Measurements from ENCODE around the gene NUP62. TPM values are rescaled to one million over a fixed set of nuclear protein-coding genes. Genes with fewer than 3 reads are reported as not detected.
A peak's percentile ranks its signal among the peaks of the same experiment; 100 is the strongest.

Gene NUP62
- total and polyA plus RNA-seq, 7 donors: 21.1 to 46.8 (median 40.0) TPM

DNA sequence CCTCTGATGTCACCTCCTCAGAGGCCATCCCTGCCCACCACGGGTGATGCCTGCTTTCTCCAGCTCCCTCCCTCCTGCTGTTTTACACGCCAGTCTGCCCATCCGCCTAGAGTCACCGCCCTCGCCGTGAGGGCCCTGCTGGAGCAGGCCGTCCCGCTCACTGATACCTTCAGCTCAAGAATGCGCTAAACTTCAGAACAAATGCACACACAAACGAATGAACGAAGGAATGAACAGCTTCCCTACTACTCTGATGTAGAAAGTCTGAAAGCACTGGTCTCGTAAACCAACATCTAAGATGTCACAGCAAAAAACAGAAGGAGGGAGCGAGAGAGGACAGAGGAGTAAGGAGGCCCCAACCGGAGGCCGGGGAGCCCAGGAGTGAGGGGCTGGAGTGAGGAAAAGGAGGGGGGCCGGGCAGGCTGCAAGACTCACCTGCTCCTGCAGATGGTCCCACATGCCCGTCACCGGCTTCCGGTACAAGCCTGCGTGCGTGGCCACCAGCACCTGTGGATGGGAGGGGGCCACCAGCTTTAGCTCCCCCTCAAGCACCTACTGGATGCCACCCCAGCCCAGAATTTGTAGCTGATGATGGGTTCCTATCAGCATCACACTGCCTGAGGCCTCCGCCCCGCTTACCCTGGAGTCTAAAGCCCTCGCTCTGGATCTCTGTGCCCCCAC lies 65.9 kb downstream of the NUP62 start:
- Histone ChIP-seq H3K27me3 (ENCODE audit: insufficient read depth in 3 of 3, low read length in 2 of 3) (no peaks in the 10 kb centered on the region), H3K4me1 (peaks cover 21% of the 10 kb centered on the region), H3K36me3 (ENCODE audit: insufficient read depth in 1 of 2, low read depth in 1 of 2) (peaks cover 4 to 61% of the 10 kb centered on the region in 2 donors), H3K4me3 (no peak overlapping the region), H3K9me3 (no peaks in the 10 kb centered on the region), H3K27ac (no peak overlapping the region)
- TF ChIP-seq, protein P1, sequence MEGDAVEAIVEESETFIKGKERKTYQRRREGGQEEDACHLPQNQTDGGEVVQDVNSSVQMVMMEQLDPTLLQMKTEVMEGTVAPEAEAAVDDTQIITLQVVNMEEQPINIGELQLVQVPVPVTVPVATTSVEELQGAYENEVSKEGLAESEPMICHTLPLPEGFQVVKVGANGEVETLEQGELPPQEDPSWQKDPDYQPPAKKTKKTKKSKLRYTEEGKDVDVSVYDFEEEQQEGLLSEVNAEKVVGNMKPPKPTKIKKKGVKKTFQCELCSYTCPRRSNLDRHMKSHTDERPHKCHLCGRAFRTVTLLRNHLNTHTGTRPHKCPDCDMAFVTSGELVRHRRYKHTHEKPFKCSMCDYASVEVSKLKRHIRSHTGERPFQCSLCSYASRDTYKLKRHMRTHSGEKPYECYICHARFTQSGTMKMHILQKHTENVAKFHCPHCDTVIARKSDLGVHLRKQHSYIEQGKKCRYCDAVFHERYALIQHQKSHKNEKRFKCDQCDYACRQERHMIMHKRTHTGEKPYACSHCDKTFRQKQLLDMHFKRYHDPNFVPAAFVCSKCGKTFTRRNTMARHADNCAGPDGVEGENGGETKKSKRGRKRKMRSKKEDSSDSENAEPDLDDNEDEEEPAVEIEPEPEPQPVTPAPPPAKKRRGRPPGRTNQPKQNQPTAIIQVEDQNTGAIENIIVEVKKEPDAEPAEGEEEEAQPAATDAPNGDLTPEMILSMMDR (IDR thresholded peaks at IDR 0.05): no peak
- DNase-seq (no peak), ATAC-seq (no peak)
- 90 to 93% (median 91%) methylated on average over 22 to 24 of the region's 24 CpGs for WGBS, 3 donors
- intact Hi-C loops (cut with DNase I): no loop called here

GRCh38 chr19:49862391-49863253 lies 66.7 kb downstream of the NUP62 start:
- Histone ChIP-seq H3K4me3 (no peak overlapping the region), H3K27me3 (ENCODE audit: insufficient read depth in 3 of 3, low read length in 2 of 3) (no peaks in the 10 kb centered on the region), H3K4me1 (peaks cover 19% of the 10 kb centered on the region), H3K36me3 (ENCODE audit: insufficient read depth in 1 of 2, low read depth in 1 of 2) (peaks cover 4 to 69% of the 10 kb centered on the region in 2 donors), H3K9me3 (no peaks in the 10 kb centered on the region), H3K27ac (no peak overlapping the region)
- no peak for ATAC-seq
- intact Hi-C loops (cut with DNase I): no loop called here
- DNase-seq: peak in 1 of 2 donors; percentile 61
- WGBS, 3 donors: 76 to 78% (median 77%) methylated on average over 48 to 49 of the region's 49 CpGs
- TF ChIP-seq, protein P1 (IDR thresholded peaks at IDR 0.05): no peak

DNA sequence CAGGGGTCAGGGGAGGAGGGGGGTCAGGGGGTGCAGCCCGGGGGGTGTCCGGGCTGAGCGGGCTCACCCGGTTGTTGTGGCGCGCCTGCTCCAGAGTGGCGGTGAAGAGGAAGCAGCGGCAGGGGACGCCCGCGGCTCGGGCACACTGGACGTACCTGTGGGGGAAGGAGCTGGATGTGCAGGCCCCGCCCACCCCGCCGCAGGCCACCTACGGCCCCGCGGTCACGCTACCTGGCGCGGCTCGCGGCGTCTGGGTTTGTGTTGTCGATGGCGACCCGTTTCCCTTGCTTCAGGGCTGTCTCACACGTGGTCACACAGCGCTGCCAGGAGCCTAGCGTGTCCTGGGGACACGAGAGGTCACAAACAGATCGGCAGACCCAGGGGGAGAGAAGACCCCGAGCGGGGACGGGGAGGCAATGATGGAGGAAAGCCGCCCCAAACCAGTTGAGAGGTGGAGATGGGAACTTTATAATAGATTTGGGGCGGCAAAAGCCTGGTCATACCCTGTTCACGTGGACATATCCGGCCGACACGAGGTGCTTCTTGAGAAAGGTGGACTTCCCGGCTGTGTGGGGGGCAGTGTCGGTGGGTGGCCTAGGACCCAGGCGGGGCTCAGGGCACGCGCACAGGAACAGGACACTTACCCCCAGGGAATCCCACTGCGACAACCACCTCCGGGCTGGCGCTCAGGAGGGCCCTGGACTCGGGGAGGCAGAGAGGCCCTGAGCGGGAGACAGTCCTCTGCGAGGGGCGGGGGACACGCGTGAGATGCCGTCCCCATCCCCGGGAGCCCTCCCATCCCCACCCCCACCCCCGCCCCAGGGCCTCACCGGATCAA lies 67.5 kb downstream of the NUP62 start:
- intact Hi-C loops (cut with DNase I): no loop called here
- ATAC-seq: no peak
- H3K36me3 ChIP-seq (ENCODE audit: insufficient read depth in 1 of 2, low read depth in 1 of 2): peaks cover 4 to 78% of the 10 kb centered on the region in 2 donors

DNA sequence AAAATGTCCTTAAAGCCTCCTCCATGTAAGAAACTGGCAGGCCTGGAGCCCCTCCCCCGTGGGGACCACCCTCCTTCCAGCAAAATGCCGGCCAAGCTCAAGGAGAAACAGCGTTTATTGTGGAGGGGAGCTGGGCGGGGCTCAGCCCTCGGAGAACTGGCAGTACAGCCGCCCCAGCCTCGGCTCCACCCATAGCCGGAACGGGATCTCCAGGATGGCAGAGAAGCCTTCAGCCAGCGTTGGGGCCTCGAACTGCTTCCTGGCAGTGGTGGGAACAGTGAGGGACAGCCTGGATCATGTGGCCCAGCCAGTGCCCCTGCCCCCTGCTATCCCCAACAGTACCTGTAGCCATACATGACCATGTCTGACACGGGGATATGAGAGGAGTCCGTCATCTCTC lies 68.2 kb downstream of the NUP62 start:
- TF ChIP-seq, protein P1 (IDR thresholded peaks at IDR 0.05): no peak
- Histone ChIP-seq H3K36me3 (ENCODE audit: insufficient read depth in 1 of 2, low read depth in 1 of 2) (peaks cover 5 to 84% of the 10 kb centered on the region in 2 donors), H3K4me3 (no peak overlapping the region), H3K27ac (no peak overlapping the region), H3K27me3 (ENCODE audit: insufficient read depth in 3 of 3, low read length in 2 of 3) (no peaks in the 10 kb centered on the region), H3K4me1 (peaks cover 13% of the 10 kb centered on the region), H3K9me3 (no peaks in the 10 kb centered on the region)
- DNase-seq (peak in 1 of 2 donors; percentile 76), ATAC-seq (peak in 2 of 4 donors; percentile 21 to 35)
- intact Hi-C loops (cut with DNase I): no loop called here
- 39 to 54% (median 48%) methylated on average over 12 to 13 of the region's 13 CpGs for WGBS, 3 donors

More for the DNA sequence above, 67.5 kb downstream of the NUP62 start:
- Histone ChIP-seq H3K4me1 (peaks cover 19% of the 10 kb centered on the region), H3K27me3 (ENCODE audit: insufficient read depth in 3 of 3, low read length in 2 of 3) (no peaks in the 10 kb centered on the region), H3K27ac (peak overlapping the region; percentile 16), H3K4me3 (no peak overlapping the region), H3K9me3 (no peaks in the 10 kb centered on the region)
- TF ChIP-seq, protein P1 (IDR thresholded peaks at IDR 0.05): no peak
- WGBS, 3 donors: 77 to 85% (median 80%) methylated on average over 56 to 60 of the region's 60 CpGs
- peak in 1 of 2 donors; percentile 56 for DNase-seq
